NB4 (cell line): Measurements from ENCODE around the gene SOHLH1.

ENCODE experiments used
- POLR2A ChIP-seq: IDR thresholded peaks from 2 replicates; pipeline ENCODE4 v1.6.1; 2011; ENCODE audit warnings: mild to moderate bottlenecking; ENCODE audit not compliant: insufficient read length; ENCODE audit errors: extremely low read depth
- TF ChIP-seq, protein P1 (sequence below): IDR thresholded peaks from one replicate; pipeline ENCODE4 v1.5.1; 2012; ENCODE audit warnings: low read depth, low read length
- TF ChIP-seq, protein P2 (sequence below): IDR thresholded peaks from 2 replicates; pipeline ENCODE4 v1.6.1; 2011; ENCODE audit warnings: low read depth, low read length

DNA sequence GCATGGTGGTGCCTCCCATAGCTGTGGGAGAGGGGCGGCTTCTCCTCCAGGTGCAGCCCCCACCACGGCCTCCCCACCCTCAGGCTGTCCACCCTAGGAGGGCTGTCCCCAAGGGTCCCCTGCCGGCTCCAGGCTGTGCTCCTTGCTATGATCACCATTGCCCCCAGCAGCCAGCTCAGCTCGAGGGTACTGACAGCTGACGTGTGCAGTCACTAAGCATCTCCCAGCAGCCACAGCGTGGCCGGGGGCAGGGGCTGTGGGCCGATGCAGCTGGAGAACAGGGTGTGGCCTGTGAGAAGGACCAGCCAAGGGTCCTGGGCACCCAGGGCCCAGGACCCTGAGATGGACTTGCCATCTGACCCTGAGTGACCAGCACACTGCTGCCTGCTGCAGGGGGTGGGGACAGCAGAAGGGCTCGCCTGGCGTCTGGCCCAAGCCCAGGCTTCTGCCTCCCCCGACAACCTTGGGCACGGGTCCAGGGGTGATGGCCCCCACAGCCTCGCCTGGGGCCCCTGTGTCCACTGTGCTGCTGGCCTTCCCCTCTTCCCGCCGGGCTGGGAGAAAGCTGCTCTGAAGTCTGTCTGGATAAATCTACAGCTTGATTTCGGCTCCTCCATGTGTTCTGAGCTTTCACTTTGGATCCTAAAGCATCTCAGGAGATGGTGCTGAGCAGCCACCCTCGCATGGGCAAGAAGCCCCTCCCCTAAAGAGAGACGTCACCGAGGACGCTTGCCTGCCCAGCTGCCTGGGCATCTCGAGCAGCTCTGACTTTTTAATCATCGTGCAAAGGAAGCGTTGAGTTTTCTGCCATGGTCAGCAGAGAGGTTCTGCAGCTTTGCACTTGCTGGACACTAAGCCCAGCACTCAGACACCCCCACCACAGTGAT lies 8.2 kb upstream of the SOHLH1 start:
- TF ChIP-seq, protein P1, sequence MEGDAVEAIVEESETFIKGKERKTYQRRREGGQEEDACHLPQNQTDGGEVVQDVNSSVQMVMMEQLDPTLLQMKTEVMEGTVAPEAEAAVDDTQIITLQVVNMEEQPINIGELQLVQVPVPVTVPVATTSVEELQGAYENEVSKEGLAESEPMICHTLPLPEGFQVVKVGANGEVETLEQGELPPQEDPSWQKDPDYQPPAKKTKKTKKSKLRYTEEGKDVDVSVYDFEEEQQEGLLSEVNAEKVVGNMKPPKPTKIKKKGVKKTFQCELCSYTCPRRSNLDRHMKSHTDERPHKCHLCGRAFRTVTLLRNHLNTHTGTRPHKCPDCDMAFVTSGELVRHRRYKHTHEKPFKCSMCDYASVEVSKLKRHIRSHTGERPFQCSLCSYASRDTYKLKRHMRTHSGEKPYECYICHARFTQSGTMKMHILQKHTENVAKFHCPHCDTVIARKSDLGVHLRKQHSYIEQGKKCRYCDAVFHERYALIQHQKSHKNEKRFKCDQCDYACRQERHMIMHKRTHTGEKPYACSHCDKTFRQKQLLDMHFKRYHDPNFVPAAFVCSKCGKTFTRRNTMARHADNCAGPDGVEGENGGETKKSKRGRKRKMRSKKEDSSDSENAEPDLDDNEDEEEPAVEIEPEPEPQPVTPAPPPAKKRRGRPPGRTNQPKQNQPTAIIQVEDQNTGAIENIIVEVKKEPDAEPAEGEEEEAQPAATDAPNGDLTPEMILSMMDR, result no peak
- no peak for TF ChIP-seq POLR2A
- TF ChIP-seq, protein P2, sequence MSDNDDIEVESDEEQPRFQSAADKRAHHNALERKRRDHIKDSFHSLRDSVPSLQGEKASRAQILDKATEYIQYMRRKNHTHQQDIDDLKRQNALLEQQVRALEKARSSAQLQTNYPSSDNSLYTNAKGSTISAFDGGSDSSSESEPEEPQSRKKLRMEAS, result no peak
